Measurements from ENCODE around the gene PGBD2. TPM values are rescaled to one million over a fixed set of nuclear protein-coding genes. Genes with fewer than 3 reads are reported as not detected.

The PGBD2 gene
- total and polyA plus RNA-seq, 9 of the 15 experiments (the other 6 are each of a cell fraction or from before 2014, with no cell fraction given), result 11.9 to 21.8 (median 14.7) TPM

- TF ChIP-seq EWSR1 (IDR thresholded peaks at IDR 0.05; ENCODE audit: borderline replicate concordance, low read depth, partially characterized antibody) (no peak), XRCC4 (IDR thresholded peaks at IDR 0.05; ENCODE audit: extremely low read depth, insufficient read depth, insufficient read length) (no peak), NR1H2 (CRISPR knock-in tag; IDR thresholded peaks at IDR 0.05) (no peak), LARP7 (IDR thresholded peaks at IDR 0.05) (no peak), KDM4B (IDR thresholded peaks at IDR 0.05; ENCODE audit: borderline replicate concordance in 2 of 2, low read depth in 1 of 2) (no peak), SREBF2 (CRISPR knock-in tag; IDR thresholded peaks at IDR 0.05) (no peak), SMARCE1 (IDR thresholded peaks at IDR 0.05) (no peak), SRSF3 (IDR thresholded peaks at IDR 0.05; ENCODE audit: insufficient read depth, low read length) (no peak), SRF (CRISPR knock-in tag; IDR thresholded peaks at IDR 0.05) (peak in 1 of 2 experiments; percentile 72; a peak in 1 of 4 replicates), AFF1 (IDR thresholded peaks at IDR 0.05; ENCODE audit: low read depth in 1 of 2, partially characterized antibody in 2 of 2) (no peak), ZNF707 (CRISPR knock-in tag; conservative IDR thresholded peaks at IDR 0.05) (no peak), ARID1B (IDR thresholded peaks at IDR 0.05) (peak; percentile 18; the same call in 1 of the 2 replicates), POLR3G (IDR thresholded peaks at IDR 0.05; ENCODE audit: extremely low read depth, insufficient read length, insufficient replicate concordance) (no peak), ZNF324 (CRISPR knock-in tag; IDR thresholded peaks at IDR 0.05) (no peak), PHTF2 (CRISPR knock-in tag; IDR thresholded peaks at IDR 0.05) (no peak), SIN3B (IDR thresholded peaks at IDR 0.05; ENCODE audit: low read depth) (no peak), CLOCK (CRISPR knock-in tag; IDR thresholded peaks at IDR 0.05; ENCODE audit: borderline replicate concordance) (no peak), USF1 (CRISPR knock-in tag; IDR thresholded peaks at IDR 0.05) (peak; percentile 57; the same call in 1 of the 2 replicates), ZBTB7A (IDR thresholded peaks at IDR 0.05; ENCODE audit: borderline replicate concordance, control insufficient read depth, low read depth, low read length) (peak; percentile 66; the same call in 1 of the 2 replicates), ZNF3 (CRISPR knock-in tag; IDR thresholded peaks at IDR 0.05) (no peak)
These were observed 47.7 kb upstream of the PGBD2 start (continued) for GRCh38 chr1:248858096-248858890.
